Activated T-helper 1 cell treated with anti-CD3 and anti-CD28 coated beads, Interleukin-12 subunit alpha, Interleukin-12 subunit beta, Interleukin-2, Interleukin-4 antibody, amounts not matched to agents 30 ng/mL and 10 ng/mL and 1 ng/mL, durations not matched to agents 14 hours and 24 hours and 36 hours (primary cell): ENCODE data around the gene C10orf143. TPM values are rescaled to one million over a fixed set of nuclear protein-coding genes. Genes with fewer than 3 reads are reported as not detected.
"Not testable (repeated sequence)": the region's sequence is repeated elsewhere in the genome, so short reads cannot be mapped to it uniquely, and the experiment has no call there.

Experiments used
- DNase-seq: peaks from one replicate; pipeline ENCODE4 v3.0.0; 2021; ENCODE audit warnings: low spot score
- H3K27ac Mint-ChIP-seq: one replicate; pipeline ENCODE4 v1.8.0; 2021; ENCODE audit warnings: mild to moderate bottlenecking, mixed read lengths
- H3K27me3 Mint-ChIP-seq: one replicate; pipeline ENCODE4 v1.8.0; 2022; ENCODE audit warnings: mild to moderate bottlenecking, moderate library complexity, mixed read lengths; ENCODE audit not compliant: insufficient read depth
- H3K36me3 Mint-ChIP-seq: one replicate; pipeline ENCODE4 v1.8.0; 2021; ENCODE audit warnings: low read depth, mixed read lengths
- H3K4me1 Mint-ChIP-seq: one replicate; pipeline ENCODE4 v1.8.0; 2021; ENCODE audit warnings: low read depth, mixed read lengths
- H3K4me3 Mint-ChIP-seq: one replicate; pipeline ENCODE4 v1.8.0; 2021; ENCODE audit warnings: mild to moderate bottlenecking, moderate library complexity, mixed read lengths
- H3K9me3 Mint-ChIP-seq: one replicate; pipeline ENCODE4 v1.8.0; 2021; ENCODE audit warnings: mixed read lengths
- intact Hi-C: fragments of 100-400 bp; cut with micrococcal nuclease; formaldehyde crosslinking; loops from one replicate; pipeline ENCODE4 v1.15.1; 2024
- total RNA-seq: library from RNA; stranded (reverse); gene quantifications from 2 replicates; pipeline ENCODE4 v1.2.3, GENCODE V29; 2022

The C10orf143 gene
- total RNA-seq, 1 donor from 2014 or later, result 3.3 TPM

DNA sequence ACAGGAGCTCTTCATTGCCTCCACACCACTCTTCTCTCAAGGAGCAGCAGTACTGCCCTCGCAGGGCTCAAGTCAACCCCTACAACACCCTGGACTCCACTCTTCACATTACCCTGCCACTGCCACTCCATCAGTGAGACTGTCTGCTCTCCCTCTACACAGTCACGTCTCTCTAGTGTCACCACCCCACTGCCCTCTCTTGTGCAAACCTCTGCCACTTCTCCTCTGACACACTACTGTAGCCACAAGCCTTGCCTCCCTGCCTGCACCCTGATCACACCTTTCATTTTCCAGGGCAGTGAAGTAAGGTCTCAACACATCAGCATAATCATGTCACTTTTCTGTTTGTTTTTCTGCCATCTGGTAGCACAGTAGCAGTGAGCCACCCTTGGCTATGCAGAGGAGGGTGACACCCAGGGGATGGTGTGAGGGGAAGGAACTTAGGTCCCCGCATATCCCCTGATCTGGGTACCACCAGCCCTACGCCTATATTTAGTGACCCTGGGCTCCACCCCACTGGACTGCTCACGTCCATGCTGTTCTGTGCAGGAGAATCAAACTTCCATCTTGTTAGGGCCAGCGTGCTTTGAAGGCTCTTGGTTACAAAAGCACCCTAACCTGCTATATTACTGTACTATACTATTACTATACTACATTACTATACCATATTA is 1.6 kb downstream of the C10orf143 start:
- DNase-seq, result no peak
- intact Hi-C loops, result no loop called here
- H3K4me3 Mint-ChIP-seq, result peak overlapping the region; percentile 95
- peaks cover 7% of the 10 kb centered on the region for H3K9me3 Mint-ChIP-seq
- H3K27me3 Mint-ChIP-seq, result no peaks in the 10 kb centered on the region
- peaks cover 60% of the 10 kb centered on the region for H3K4me1 Mint-ChIP-seq
- peaks cover 11% of the 10 kb centered on the region for H3K36me3 Mint-ChIP-seq
- H3K27ac Mint-ChIP-seq, result peak overlapping the region; percentile 89

DNA sequence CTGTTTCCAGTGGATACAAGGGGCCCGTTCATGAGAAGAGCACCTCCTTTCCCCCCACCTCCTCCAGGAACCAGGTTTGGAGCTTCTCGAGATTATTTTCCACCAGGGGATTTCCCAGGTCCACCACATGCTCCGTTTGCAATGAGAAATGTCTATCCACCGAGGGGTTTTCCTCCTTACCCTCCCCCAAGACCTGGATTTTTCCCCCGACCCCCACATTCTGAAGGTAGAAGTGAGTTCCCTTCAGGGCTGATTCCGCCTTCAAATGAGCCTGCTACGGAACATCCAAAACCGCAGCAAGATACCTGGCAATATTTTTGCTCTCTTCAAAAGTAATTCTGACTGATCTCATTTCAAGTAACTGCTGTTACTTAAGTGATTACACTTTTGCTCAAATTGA is 2.5 kb downstream of the C10orf143 start:
- H3K27me3 Mint-ChIP-seq, intact Hi-C loops, DNase-seq, H3K9me3 Mint-ChIP-seq: not testable (repeated sequence)
- Mint-ChIP-seq H3K27ac (peak overlapping the region; percentile 85), H3K4me3 (peak overlapping the region; percentile 67), H3K36me3 (peaks cover 11% of the 10 kb centered on the region), H3K4me1 (peaks cover 58% of the 10 kb centered on the region)

DNA sequence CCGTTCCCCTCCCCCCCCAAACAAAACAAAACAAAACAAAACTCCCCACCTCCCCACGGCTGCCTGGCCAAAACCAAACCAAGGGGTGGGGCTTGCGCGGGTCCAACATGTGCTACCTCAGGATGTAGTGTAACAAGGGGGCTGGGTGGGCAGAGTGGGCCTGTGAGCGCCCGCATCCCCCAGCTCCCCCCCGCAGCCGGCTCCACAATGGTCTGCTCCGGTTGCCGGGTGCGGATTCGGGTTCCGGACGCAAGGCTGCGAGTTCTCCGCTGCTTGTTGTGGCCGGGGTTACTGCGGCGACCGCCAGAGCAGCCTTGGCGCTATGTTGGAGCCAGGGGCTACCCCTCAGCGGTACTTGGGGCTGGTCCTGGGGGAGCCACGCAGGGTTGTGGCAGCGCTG is 4.9 kb downstream of the C10orf143 start:
- Mint-ChIP-seq H3K4me3 (no peak overlapping the region), H3K36me3 (peaks cover 7% of the 10 kb centered on the region), H3K4me1 (peaks cover 43% of the 10 kb centered on the region), H3K27ac (no peak overlapping the region), H3K9me3 (no peaks in the 10 kb centered on the region), H3K27me3 (no peaks in the 10 kb centered on the region)
- DNase-seq, result no peak
- intact Hi-C loops, result no loop called here

DNA sequence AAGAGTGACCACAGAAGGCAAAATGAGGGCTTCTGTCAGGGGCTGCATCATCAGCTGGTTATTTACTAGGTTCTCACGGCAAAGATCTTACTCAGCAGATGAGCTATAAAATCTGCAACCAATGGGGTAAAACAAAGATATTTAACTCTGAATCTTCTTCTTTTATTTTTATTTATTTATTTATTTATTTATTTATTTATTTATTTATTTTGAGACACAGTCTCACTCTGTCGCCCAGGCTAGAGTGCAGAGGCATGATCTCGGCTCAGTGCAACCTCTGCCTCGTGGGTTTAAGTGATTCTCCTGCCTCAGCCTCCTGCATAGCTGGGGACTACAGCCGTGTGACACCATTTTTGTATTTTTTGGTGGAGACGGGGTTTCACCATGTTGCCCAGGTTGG is 11.3 kb downstream of the C10orf143 start:
- H3K4me1 Mint-ChIP-seq, result no peaks in the 10 kb centered on the region
- intact Hi-C loops, result no loop called here
- no peaks in the 10 kb centered on the region for H3K27me3 Mint-ChIP-seq
- peaks cover 5% of the 10 kb centered on the region for H3K36me3 Mint-ChIP-seq
- no peak overlapping the region for H3K27ac Mint-ChIP-seq
- no peak for DNase-seq
- peaks cover 3% of the 10 kb centered on the region for H3K9me3 Mint-ChIP-seq
- no peak overlapping the region for H3K4me3 Mint-ChIP-seq

DNA sequence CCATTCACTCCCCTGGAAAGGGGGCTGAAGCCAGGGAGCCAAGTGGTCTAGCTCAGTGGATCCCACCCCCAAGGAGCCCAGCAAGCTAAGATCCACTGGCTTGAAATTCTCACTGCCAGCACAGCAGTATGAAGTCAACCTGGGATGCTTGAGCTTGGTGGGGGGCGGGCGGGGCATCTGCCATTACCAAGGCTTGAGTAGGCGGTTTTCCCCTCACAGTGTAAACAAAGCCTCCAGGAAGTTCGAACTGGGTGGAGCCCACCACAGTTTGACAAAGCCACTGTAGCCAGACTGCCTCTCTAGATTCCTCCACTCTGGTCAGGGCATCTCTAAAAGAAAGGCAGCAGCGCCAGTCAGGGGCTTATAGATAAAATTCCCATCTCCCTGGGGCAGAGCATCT is 20.1 kb downstream of the C10orf143 start:
- H3K4me1 Mint-ChIP-seq, H3K27ac Mint-ChIP-seq, H3K4me3 Mint-ChIP-seq, DNase-seq, intact Hi-C loops, H3K27me3 Mint-ChIP-seq: not testable (repeated sequence)
- H3K9me3 Mint-ChIP-seq, result peaks cover 18% of the 10 kb centered on the region
- peaks cover 10% of the 10 kb centered on the region for H3K36me3 Mint-ChIP-seq

DNA sequence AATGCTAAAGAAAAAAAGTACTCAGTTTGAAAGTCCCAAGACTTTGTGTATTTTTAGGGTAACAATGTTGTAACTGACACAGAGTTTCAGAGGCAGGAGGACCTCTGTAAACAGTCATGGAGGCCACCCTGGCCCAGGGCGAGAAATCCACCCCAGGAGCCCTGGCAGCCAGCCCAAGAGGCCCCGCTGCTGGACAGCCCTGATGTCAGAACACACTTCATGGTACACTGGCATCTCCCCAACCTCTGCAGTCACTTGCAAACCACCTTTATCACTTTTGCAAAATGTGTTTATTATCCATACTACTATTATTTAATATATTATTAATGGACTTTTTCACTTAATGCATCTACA is 30.2 kb downstream of the C10orf143 start:
- Mint-ChIP-seq H3K27ac (no peak overlapping the region), H3K27me3 (no peaks in the 10 kb centered on the region), H3K4me1 (no peaks in the 10 kb centered on the region), H3K4me3 (no peak overlapping the region), H3K9me3 (no peaks in the 10 kb centered on the region), H3K36me3 (no peaks in the 10 kb centered on the region)
- intact Hi-C loops, result no loop called here
- DNase-seq, result no peak

DNA sequence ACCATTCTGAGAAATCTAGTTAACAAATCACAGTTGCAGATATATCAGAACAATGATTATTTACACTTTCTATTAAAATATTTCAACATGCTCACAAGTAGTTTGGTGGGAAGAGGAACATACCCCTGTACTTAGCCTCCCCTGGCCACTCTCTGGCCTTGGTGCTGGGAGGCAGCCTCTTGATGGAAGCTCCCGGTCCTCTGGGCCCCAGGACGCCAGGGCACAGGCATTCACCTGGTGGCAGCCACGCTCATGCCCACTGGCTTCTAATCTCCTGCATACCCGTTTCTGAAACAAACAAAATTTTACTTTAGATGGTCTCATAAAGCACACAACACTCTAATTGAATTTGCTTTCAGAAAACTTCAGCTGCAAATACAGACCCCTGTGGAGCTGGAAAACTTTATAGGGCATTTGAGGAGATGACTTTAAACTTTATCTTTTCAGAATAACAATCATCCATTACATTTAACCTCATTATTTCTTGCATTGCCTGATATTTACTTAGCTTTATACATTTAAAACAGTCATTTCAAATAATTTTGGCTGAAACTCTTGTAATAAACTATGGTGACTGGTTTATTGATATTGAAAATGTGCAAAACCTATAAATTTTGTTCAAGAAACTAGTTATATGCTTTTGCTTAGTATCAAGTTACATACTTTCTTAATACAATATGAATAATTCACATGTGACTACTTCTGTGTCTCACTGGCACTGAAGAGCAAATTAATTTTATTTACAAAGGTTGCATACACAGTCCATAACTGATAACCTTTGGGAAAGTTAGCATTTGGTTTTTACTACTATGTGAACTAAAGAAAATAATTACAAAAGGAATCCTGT is 30.8 kb downstream of the C10orf143 start:
- intact Hi-C loops, result no loop called here
- H3K27me3 Mint-ChIP-seq, result no peaks in the 10 kb centered on the region
- no peaks in the 10 kb centered on the region for H3K36me3 Mint-ChIP-seq
- no peak for DNase-seq
- no peaks in the 10 kb centered on the region for H3K4me1 Mint-ChIP-seq
- H3K27ac Mint-ChIP-seq, result no peak overlapping the region
- H3K4me3 Mint-ChIP-seq, result no peak overlapping the region
- H3K9me3 Mint-ChIP-seq, result no peaks in the 10 kb centered on the region

DNA sequence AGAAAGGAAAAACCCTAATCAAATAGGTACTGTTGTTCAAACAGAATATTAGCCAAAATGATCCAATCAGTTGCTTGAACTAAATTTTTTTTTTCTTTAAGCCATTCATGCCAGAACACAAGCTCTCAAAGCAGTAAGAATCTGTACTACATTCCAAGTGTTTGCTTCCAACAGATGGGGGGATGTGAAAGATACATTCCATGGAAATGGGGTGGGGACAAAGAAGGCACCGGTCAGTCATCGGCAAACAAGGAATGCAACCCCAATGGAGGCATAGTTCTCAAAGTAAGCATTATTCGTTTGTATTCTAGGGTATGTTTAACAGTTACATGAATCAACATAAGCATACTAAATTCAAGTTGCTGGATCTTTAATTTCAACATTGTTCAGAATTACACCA is 32.5 kb downstream of the C10orf143 start:
- Mint-ChIP-seq H3K4me3 (no peak overlapping the region), H3K27me3 (no peaks in the 10 kb centered on the region)
- intact Hi-C loops, result no loop called here

DNA sequence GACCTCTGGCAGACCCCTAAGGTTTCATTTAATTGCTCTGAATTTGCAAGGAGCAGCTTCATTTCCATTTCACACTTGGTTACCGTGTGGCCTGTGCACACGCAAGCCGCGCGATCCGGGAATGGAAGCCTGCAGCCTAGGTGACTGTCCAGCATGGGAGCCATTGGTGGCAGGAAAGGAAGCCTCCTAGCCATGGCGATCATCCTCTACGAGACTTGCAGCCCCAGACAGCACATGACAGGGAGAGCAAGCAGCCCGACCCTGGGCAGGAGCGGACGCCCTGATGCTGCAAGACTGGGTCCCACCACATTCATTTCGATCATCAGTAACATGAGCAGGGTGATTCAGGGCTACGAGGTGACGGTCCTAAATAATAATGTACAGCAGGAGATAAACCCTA is 33.9 kb downstream of the C10orf143 start:
- no peak overlapping the region for H3K27ac Mint-ChIP-seq
- peaks cover 4% of the 10 kb centered on the region for H3K9me3 Mint-ChIP-seq
- H3K4me3 Mint-ChIP-seq, result no peak overlapping the region
- no peaks in the 10 kb centered on the region for H3K4me1 Mint-ChIP-seq
- intact Hi-C loops, result no loop called here
- DNase-seq, result no peak
- H3K27me3 Mint-ChIP-seq, result no peaks in the 10 kb centered on the region
- peaks cover 1% of the 10 kb centered on the region for H3K36me3 Mint-ChIP-seq

More for the DNA sequence above, 32.5 kb downstream of the C10orf143 start:
- Mint-ChIP-seq H3K4me1 (no peaks in the 10 kb centered on the region), H3K27ac (no peak overlapping the region), H3K36me3 (peaks cover 1% of the 10 kb centered on the region), H3K9me3 (no peaks in the 10 kb centered on the region)
- DNase-seq, result no peak

DNA sequence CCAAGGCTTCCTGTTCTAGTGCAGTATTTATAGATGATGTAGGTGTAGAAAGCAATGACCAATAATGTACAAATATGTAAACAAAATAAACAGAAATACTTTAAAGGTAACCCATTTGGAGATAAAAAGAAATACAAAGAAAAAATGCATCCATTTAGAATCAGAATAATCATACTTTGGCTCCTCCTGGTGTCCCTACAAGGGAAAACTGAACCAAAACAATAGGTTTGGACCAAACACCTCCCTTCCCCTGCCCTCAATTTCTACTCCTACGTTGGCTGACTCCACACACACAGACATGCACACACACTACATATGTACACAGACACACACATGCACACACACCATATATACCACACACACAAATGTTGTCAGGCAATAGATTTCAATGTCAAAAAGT is 36.0 kb downstream of the C10orf143 start:
- no peak overlapping the region for H3K4me3 Mint-ChIP-seq
- no peak overlapping the region for H3K27ac Mint-ChIP-seq
- peaks cover 4% of the 10 kb centered on the region for H3K9me3 Mint-ChIP-seq
- no peak for DNase-seq
- H3K36me3 Mint-ChIP-seq, result peaks cover 1% of the 10 kb centered on the region
- intact Hi-C loops, result no loop called here
- H3K27me3 Mint-ChIP-seq, result no peaks in the 10 kb centered on the region
- H3K4me1 Mint-ChIP-seq, result no peaks in the 10 kb centered on the region

DNA sequence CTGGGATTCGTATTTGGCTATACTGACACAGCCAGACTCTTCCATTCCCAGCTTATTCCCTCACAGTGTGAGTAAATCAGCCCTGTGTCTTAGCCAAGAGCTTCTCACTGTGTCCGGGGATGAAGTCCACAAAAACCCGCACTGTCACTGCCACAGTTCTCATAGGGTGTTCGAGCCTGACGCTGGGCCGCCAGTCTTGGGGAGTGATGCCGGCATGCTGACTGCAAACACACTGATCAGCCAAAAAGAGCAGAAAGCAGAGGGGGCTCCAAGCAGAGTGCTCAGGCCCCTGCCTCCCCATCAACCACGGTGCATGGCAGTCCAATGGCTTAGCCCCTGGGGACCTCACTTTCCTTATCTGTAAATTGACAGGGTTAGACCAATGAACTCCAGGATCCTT is 36.7 kb downstream of the C10orf143 start:
- H3K4me3 Mint-ChIP-seq, result no peak overlapping the region
- DNase-seq, result no peak
- intact Hi-C loops, result no loop called here
- H3K4me1 Mint-ChIP-seq, result no peaks in the 10 kb centered on the region
- no peak overlapping the region for H3K27ac Mint-ChIP-seq
- peaks cover 1% of the 10 kb centered on the region for H3K36me3 Mint-ChIP-seq
- H3K27me3 Mint-ChIP-seq, result no peaks in the 10 kb centered on the region
- peaks cover 4% of the 10 kb centered on the region for H3K9me3 Mint-ChIP-seq

DNA sequence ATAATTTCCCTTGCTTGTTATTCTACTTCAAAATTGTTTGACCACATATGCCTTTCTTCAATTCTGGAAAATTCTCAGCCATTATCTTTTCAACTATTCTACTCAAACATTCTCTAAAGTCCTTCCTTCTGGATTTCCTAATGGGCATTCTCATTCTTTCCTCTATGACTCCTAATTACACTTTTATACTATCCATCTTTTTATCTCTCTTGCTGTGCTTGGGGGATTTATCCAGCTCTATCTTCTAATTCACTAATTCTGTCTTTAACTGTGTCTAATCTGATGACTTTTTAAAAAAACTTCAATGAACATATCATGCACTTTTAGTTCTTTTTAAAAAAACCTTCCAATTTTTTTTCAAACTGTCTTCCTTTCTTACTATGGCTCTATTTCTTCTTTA is 38.4 kb downstream of the C10orf143 start:
- Mint-ChIP-seq H3K4me3 (no peak overlapping the region), H3K4me1 (no peaks in the 10 kb centered on the region), H3K27me3 (no peaks in the 10 kb centered on the region), H3K27ac (no peak overlapping the region), H3K36me3 (peaks cover 1% of the 10 kb centered on the region), H3K9me3 (peaks cover 4% of the 10 kb centered on the region)
- intact Hi-C loops, result no loop called here
- no peak for DNase-seq

DNA sequence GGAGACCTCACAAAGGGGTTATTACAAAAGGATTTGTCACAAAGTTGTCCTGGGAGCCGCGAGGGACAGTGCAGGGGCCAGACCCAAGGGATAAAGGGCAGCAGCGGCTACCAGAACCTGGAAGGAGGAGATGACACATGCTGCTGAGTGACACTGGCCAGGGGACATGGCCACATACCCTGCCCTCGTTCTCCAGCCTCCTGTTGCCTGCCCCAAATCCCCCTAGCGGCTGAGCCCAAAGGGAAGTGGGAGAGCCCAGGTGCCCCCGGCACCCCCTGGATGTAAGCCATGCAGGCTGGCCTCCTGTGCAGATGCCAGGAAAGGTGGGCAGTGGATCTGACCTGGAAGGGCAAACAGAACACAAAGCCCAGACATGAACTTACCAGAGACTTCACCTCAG is 42.7 kb downstream of the C10orf143 start:
- Mint-ChIP-seq H3K27ac (no peak overlapping the region), H3K27me3 (no peaks in the 10 kb centered on the region), H3K4me3 (no peak overlapping the region), H3K4me1 (no peaks in the 10 kb centered on the region), H3K36me3 (no peaks in the 10 kb centered on the region), H3K9me3 (peaks cover 4% of the 10 kb centered on the region)
- DNase-seq, result no peak
- intact Hi-C loops, result no loop called here
